Measurements from ENCODE around the gene FAM200C. TPM values are rescaled to one million over a fixed set of nuclear protein-coding genes. Genes with fewer than 3 reads are reported as not detected.

Gene FAM200C
- total and polyA plus RNA-seq, 9 of the 15 experiments (the other 6 are each of a cell fraction or from before 2014, with no cell fraction given), result 1.3 to 7.0 (median 1.8) TPM

DNA sequence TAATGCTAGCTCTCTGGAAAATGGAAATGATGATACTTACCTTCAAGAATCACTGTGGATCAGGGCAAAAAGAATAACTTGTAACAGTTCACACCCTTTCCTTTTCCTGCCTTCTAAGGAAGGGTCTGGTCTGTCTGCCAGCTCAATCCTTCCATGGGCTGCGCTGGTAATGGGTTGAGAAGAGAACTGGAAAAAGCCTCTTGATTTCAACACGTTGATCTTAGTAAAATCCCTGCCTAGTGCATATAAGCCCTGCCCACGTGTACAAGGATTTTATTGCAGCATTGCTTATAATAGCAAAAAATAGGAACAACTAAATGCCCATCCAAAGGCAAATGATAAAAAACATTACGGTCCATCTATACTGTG lies 49.9 kb downstream of the FAM200C start (continued):
- TF ChIP-seq, protein P1, sequence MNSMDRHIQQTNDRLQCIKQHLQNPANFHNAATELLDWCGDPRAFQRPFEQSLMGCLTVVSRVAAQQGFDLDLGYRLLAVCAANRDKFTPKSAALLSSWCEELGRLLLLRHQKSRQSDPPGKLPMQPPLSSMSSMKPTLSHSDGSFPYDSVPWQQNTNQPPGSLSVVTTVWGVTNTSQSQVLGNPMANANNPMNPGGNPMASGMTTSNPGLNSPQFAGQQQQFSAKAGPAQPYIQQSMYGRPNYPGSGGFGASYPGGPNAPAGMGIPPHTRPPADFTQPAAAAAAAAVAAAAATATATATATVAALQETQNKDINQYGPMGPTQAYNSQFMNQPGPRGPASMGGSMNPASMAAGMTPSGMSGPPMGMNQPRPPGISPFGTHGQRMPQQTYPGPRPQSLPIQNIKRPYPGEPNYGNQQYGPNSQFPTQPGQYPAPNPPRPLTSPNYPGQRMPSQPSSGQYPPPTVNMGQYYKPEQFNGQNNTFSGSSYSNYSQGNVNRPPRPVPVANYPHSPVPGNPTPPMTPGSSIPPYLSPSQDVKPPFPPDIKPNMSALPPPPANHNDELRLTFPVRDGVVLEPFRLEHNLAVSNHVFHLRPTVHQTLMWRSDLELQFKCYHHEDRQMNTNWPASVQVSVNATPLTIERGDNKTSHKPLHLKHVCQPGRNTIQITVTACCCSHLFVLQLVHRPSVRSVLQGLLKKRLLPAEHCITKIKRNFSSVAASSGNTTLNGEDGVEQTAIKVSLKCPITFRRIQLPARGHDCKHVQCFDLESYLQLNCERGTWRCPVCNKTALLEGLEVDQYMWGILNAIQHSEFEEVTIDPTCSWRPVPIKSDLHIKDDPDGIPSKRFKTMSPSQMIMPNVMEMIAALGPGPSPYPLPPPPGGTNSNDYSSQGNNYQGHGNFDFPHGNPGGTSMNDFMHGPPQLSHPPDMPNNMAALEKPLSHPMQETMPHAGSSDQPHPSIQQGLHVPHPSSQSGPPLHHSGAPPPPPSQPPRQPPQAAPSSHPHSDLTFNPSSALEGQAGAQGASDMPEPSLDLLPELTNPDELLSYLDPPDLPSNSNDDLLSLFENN (IDR thresholded peaks at IDR 0.05; ENCODE audit: low read depth in 2 of 2, low read length in 2 of 2), result no peak

DNA sequence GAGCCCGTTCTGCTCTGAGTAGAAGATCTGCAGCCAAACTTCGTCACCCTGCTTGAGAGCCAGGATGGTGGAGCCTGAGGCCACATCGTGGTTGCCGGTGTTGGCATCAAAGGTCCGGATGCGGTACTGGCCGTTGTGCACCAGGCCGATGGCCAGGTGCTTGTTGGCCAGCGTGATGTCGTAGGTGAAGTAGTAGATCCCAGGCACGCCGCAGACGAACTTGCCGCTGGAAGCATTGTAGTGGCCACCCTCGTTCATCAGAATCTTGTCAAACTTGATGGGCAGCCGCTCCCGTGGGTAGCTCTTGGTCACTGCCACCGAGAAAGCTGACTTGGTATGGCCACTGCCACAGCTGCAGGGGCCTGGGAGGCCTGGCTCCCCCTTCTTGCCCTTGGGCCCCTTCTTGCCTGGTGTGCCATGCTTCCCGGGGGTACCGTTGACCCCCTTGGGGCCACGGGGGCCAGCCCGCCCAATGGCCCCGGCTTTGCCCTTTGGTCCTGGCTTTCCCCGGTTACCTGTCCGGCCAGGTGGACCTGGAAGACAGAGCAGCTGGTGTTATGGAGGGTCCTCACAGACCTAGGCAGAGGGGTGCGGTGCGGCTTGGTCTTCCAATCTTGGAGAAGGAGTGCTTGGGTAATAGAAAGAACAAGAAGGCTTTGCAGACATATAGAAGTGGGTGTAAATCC lies 50.5 kb downstream of the FAM200C start:
- WGBS (ENCODE audit: insufficient coverage, low coverage, missing lambda C conversion rate), result 52% methylated on average over 24 of the region's 27 CpGs
- Histone ChIP-seq H3K27ac (ENCODE audit: extremely low read depth, low read depth, low read length) (no peak overlapping the region), H2AFZ (ENCODE audit: low read depth, low read length) (no peak overlapping the region), H3K27me3 (ENCODE audit: control insufficient read depth in 2 of 2, insufficient read depth in 2 of 2, low read length in 2 of 2) (peaks cover 0 to 26% of the 10 kb centered on the region in 2 experiments; a peak in 2 of 5 replicates), H3K4me1 (replicated peaks in 1 of 2; ENCODE audit: control insufficient read depth in 2 of 2, insufficient read depth in 2 of 2, low read length in 2 of 2) (peaks cover 7 to 13% of the 10 kb centered on the region in 2 experiments; a peak in 4 of 5 replicates), H3K79me2 (ENCODE audit: control insufficient read depth, insufficient read depth, low read length) (no peaks in the 10 kb centered on the region), H4K20me1 (replicated peaks; ENCODE audit: control insufficient read depth, insufficient read depth, low read length) (no peaks in the 10 kb centered on the region), H3K36me3 (ENCODE audit: control insufficient read depth, insufficient read depth, low read length) (no peaks in the 10 kb centered on the region), H3K9me3 (replicated peaks; ENCODE audit: control insufficient read depth, insufficient read depth, low read depth, low read length) (no peaks in the 10 kb centered on the region), H3K4me2 (ENCODE audit: insufficient read depth, low read length) (no peak overlapping the region), H3K9me1 (ENCODE audit: control insufficient read depth, insufficient read depth, low read length) (no peaks in the 10 kb centered on the region), H3K4me3 (no peak overlapping the region), H3K9ac (ENCODE audit: insufficient read depth in 1 of 2, low read depth in 2 of 2, low read length in 2 of 2) (peak overlapping the region in 1 of 2 experiments; percentile 52; a peak in 1 of 4 replicates)
- no TSS peak for BruUV-seq (replicated peaks)
- in situ Hi-C loops (cut with MboI) (loop anchor here (5.0 to 10.0 kb wide), 2 partner anchors 152 to 325 kb away; no protein-coding TSS in a partner anchor), intact Hi-C loops (cut with micrococcal nuclease) (no loop called here)
- ATAC-seq (no peak), DNase-seq (ENCODE audit: extremely low read depth in 1 of 4, low spot score in 3 of 4) (no peak), FAIRE-seq (no peak)
- ChIA-PET CTCF (ENCODE audit: low intra/inter-chr PET ratio) (interaction anchor here (0.9 kb wide), 1 partner anchor 327 kb away, joined by 3 read pairs; no protein-coding TSS in a partner anchor), POLR2A (interaction anchor here (0.6 kb wide), 1 partner anchor 72 kb away, joined by 4 read pairs; the partner anchor contains the start of gene PTTG1)
- no peak for TF ChIP-seq ZNF354B (CRISPR knock-in tag; IDR thresholded peaks at IDR 0.05)
- TF ChIP-seq CGGBP1 (CRISPR knock-in tag; IDR thresholded peaks at IDR 0.05), result no peak

All from K562 (cell line).